Transverse colon (tissue), 4 donors: ENCODE data around the gene HELZ2.

ENCODE experiments used
- CTCF ChIP-seq, 5 experiments: fragments of 200-600 bp in 3 of 5; fragments of 450-650 bp in 2 of 5; sonication (generic) in 3 of 5; IDR thresholded peaks; 1 replicate in 2 of 5; 2 replicates in 3 of 5; pipeline ENCODE4 v1.5.1; 2016 to 2017; ENCODE audit warnings: antibody characterized with exemption in 5 of 5, inconsistent platforms in 3 of 5, mild to moderate bottlenecking in 2 of 5, moderate library complexity in 1 of 5
- POLR2AphosphoS5 ChIP-seq, 3 donors: sonication (generic); formaldehyde crosslinking; IDR thresholded peaks; one replicate each; pipeline ENCODE4 v1.6.1; 2016; ENCODE audit warnings: antibody characterized with exemption in 3 of 3

- TF ChIP-seq CTCF (IDR thresholded peaks at IDR 0.05) (no peak), POLR2AphosphoS5 (IDR thresholded peaks at IDR 0.05) (no peak)
These were observed 37.6 kb upstream of the HELZ2 start for GRCh38 chr20:63611646-63612045.
